WTC11 (cell line): ENCODE results near the gene MED23. TPM values are rescaled to one million over a fixed set of nuclear protein-coding genes. Genes with fewer than 3 reads are reported as not detected.
A peak's percentile ranks its signal among the peaks of the same experiment; 100 is the strongest.

Source experiments
- ATAC-seq: fragments of 200-7000 bp; cut with Tn5 transposase; 2 replicates; pipeline ENCODE4 v1.10.0; 2021; ENCODE audit warnings: mild to moderate bottlenecking, moderate library complexity
- Bru-seq: library from RNA; stranded (reverse); fragments of 400-500 nt; gene quantifications from one replicate; lab custom pipeline; 2021; lab: Mats Ljungman, UMichigan
- CTCF ChIA-PET: fragments of 300-600 bp; sonication (Branson Sonifier 250); formaldehyde crosslinking; loops from one replicate; lab custom pipeline; 2021; ENCODE audit warnings: antibody characterized with exemption; lab: Charles Lee
- POLR2A ChIA-PET: fragments of 350-600 bp; sonication (Branson Sonifier 250); formaldehyde crosslinking; loops from one replicate; lab custom pipeline; 2021; ENCODE audit warnings: antibody characterized with exemption; lab: Charles Lee
- DNase-seq: peaks from one replicate; pipeline ENCODE4 v3.0.0; 2021; ENCODE audit warnings: low spot score
- H3K27ac Mint-ChIP-seq: 2 replicates; pipeline ENCODE4 v1.8.0; 2021; ENCODE audit warnings: mixed read lengths
- H3K27me3 Mint-ChIP-seq: 2 replicates; pipeline ENCODE4 v1.8.0; 2021; ENCODE audit warnings: low read depth, mild to moderate bottlenecking, moderate library complexity, mixed read lengths
- H3K36me3 Mint-ChIP-seq: 2 replicates; pipeline ENCODE4 v1.8.0; 2021; ENCODE audit warnings: mixed read lengths
- H3K4me1 Mint-ChIP-seq: 2 replicates; pipeline ENCODE4 v1.8.0; 2022; ENCODE audit warnings: mixed read lengths
- H3K4me3 Mint-ChIP-seq: 2 replicates; pipeline ENCODE4 v1.8.0; 2021; ENCODE audit warnings: mild to moderate bottlenecking, moderate library complexity, mixed read lengths
- H3K9me3 Mint-ChIP-seq: 2 replicates; pipeline ENCODE4 v1.8.0; 2021; ENCODE audit warnings: mixed read lengths
- CREM ChIP-seq: sonication (generic); formaldehyde crosslinking; IDR thresholded peaks from 2 replicates; pipeline ENCODE4 v1.8.1; 2022; ENCODE audit warnings: mild to moderate bottlenecking, missing genetic modification reagents, moderate library complexity
- ELF4 ChIP-seq: sonication (generic); formaldehyde crosslinking; IDR thresholded peaks from 2 replicates; pipeline ENCODE4 v1.8.1; 2022; ENCODE audit warnings: low read depth, mild to moderate bottlenecking, moderate library complexity, missing genetic modification reagents
- ESRRA ChIP-seq: sonication (generic); formaldehyde crosslinking; IDR thresholded peaks from 2 replicates; pipeline ENCODE4 v1.8.1; 2022; ENCODE audit warnings: mild to moderate bottlenecking, missing genetic modification reagents, borderline replicate concordance
- GTF2I ChIP-seq: fragments of 250-450 bp; sonication (Bioruptor Pico); conservative IDR thresholded peaks from 2 replicates; pipeline ENCODE4 v1.4.0; 2021; ENCODE audit warnings: mild to moderate bottlenecking
- HMGA2 ChIP-seq: fragments of 250-450 bp; sonication (Bioruptor Pico); IDR thresholded peaks from 2 replicates; pipeline ENCODE4 v1.4.0; 2021; ENCODE audit warnings: mild to moderate bottlenecking, moderate library complexity
- MYBL2 ChIP-seq: sonication (generic); formaldehyde crosslinking; IDR thresholded peaks from 2 replicates; pipeline ENCODE4 v1.8.1; 2023; ENCODE audit warnings: mild to moderate bottlenecking, moderate library complexity, missing genetic modification reagents
- TEAD1 ChIP-seq: sonication (generic); formaldehyde crosslinking; IDR thresholded peaks from 2 replicates; pipeline ENCODE4 v1.8.0; 2022; ENCODE audit warnings: mild to moderate bottlenecking, missing genetic modification reagents
- ZBTB21 ChIP-seq: sonication (generic); formaldehyde crosslinking; IDR thresholded peaks from 2 replicates; pipeline ENCODE4 v1.8.1; 2023; ENCODE audit warnings: mild to moderate bottlenecking, missing genetic modification reagents, borderline replicate concordance
- ZNF317 ChIP-seq: sonication (generic); formaldehyde crosslinking; IDR thresholded peaks from 2 replicates; pipeline ENCODE4 v1.8.1; 2023; ENCODE audit warnings: low read depth, mild to moderate bottlenecking, moderate library complexity, missing genetic modification reagents, borderline replicate concordance
- long read RNA-seq, 3 experiments: library from RNA in 1 of 3; library from capped mRNA in 1 of 3; library from polyadenylated mRNA in 1 of 3; unstranded in 2 of 3; stranded (forward) in 1 of 3; transcript quantifications; one replicate each; pipeline ENCODE4 v2.0.0, GENCODE V29; 2021
- total RNA-seq: library from RNA; stranded (reverse); gene quantifications from 3 replicates; pipeline ENCODE4 v1.2.3, GENCODE V29; 2021
- TF ChIP-seq, protein P1 (sequence below): fragments of 250-450 bp; sonication (Bioruptor Pico); IDR thresholded peaks from 2 replicates; pipeline ENCODE4 v1.8.0; 2021; ENCODE audit warnings: mild to moderate bottlenecking
- TF ChIP-seq, protein P2 (sequence below): fragments of 250-450 bp; sonication (Bioruptor Pico); IDR thresholded peaks from 2 replicates; pipeline ENCODE4 v2.1.2; 2022; ENCODE audit warnings: mild to moderate bottlenecking, moderate library complexity
- TF ChIP-seq, protein P3 (sequence below): sonication (generic); formaldehyde crosslinking; IDR thresholded peaks from 2 replicates; pipeline ENCODE4 v1.8.1; 2023; ENCODE audit warnings: mild to moderate bottlenecking, missing genetic modification reagents, moderate library complexity
- TF ChIP-seq, protein P4 (sequence below): sonication (generic); formaldehyde crosslinking; IDR thresholded peaks from 2 replicates; pipeline ENCODE4 v1.8.1; 2022; ENCODE audit warnings: mild to moderate bottlenecking, missing genetic modification reagents, moderate library complexity, borderline replicate concordance
- TF ChIP-seq, protein P5 (sequence below): sonication (generic); formaldehyde crosslinking; IDR thresholded peaks from 2 replicates; pipeline ENCODE4 v1.8.0; 2022; ENCODE audit warnings: missing genetic modification reagents
- TF ChIP-seq, protein P6 (sequence below): sonication (generic); formaldehyde crosslinking; IDR thresholded peaks from 2 replicates; pipeline ENCODE4 v1.8.1; 2023; ENCODE audit warnings: mild to moderate bottlenecking, moderate library complexity, missing genetic modification reagents

Gene MED23, protein sequence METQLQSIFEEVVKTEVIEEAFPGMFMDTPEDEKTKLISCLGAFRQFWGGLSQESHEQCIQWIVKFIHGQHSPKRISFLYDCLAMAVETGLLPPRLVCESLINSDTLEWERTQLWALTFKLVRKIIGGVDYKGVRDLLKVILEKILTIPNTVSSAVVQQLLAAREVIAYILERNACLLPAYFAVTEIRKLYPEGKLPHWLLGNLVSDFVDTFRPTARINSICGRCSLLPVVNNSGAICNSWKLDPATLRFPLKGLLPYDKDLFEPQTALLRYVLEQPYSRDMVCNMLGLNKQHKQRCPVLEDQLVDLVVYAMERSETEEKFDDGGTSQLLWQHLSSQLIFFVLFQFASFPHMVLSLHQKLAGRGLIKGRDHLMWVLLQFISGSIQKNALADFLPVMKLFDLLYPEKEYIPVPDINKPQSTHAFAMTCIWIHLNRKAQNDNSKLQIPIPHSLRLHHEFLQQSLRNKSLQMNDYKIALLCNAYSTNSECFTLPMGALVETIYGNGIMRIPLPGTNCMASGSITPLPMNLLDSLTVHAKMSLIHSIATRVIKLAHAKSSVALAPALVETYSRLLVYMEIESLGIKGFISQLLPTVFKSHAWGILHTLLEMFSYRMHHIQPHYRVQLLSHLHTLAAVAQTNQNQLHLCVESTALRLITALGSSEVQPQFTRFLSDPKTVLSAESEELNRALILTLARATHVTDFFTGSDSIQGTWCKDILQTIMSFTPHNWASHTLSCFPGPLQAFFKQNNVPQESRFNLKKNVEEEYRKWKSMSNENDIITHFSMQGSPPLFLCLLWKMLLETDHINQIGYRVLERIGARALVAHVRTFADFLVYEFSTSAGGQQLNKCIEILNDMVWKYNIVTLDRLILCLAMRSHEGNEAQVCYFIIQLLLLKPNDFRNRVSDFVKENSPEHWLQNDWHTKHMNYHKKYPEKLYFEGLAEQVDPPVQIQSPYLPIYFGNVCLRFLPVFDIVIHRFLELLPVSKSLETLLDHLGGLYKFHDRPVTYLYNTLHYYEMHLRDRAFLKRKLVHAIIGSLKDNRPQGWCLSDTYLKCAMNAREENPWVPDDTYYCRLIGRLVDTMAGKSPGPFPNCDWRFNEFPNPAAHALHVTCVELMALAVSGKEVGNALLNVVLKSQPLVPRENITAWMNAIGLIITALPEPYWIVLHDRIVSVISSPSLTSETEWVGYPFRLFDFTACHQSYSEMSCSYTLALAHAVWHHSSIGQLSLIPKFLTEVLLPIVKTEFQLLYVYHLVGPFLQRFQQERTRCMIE (N-terminal part only)
- total RNA-seq = 18.0 to 19.0 TPM (median 18.3 TPM) in 3 replicates
- percentile 78 among the genes with signal in this experiment for Bru-seq, nascent RNA
- long read RNA-seq, experiment 1, full-length matches to known transcripts = 43 of 84 reads
- long read RNA-seq, experiment 1, partial matches to known transcripts = 14 of 84 reads
- long read RNA-seq, experiment 1, other reads (novel, unspliced or antisense) = 27 of 84 reads
- long read RNA-seq, experiment 2, full-length matches to known transcripts = 7 of 25 reads
- long read RNA-seq, experiment 2, partial matches to known transcripts = 10 of 25 reads
- long read RNA-seq, experiment 2, other reads (novel, unspliced or antisense) = 8 of 25 reads
- long read RNA-seq, experiment 3, partial matches to known transcripts = 1 of 2 reads
- long read RNA-seq, experiment 3, other reads (novel, unspliced or antisense) = 1 of 2 reads

DNA sequence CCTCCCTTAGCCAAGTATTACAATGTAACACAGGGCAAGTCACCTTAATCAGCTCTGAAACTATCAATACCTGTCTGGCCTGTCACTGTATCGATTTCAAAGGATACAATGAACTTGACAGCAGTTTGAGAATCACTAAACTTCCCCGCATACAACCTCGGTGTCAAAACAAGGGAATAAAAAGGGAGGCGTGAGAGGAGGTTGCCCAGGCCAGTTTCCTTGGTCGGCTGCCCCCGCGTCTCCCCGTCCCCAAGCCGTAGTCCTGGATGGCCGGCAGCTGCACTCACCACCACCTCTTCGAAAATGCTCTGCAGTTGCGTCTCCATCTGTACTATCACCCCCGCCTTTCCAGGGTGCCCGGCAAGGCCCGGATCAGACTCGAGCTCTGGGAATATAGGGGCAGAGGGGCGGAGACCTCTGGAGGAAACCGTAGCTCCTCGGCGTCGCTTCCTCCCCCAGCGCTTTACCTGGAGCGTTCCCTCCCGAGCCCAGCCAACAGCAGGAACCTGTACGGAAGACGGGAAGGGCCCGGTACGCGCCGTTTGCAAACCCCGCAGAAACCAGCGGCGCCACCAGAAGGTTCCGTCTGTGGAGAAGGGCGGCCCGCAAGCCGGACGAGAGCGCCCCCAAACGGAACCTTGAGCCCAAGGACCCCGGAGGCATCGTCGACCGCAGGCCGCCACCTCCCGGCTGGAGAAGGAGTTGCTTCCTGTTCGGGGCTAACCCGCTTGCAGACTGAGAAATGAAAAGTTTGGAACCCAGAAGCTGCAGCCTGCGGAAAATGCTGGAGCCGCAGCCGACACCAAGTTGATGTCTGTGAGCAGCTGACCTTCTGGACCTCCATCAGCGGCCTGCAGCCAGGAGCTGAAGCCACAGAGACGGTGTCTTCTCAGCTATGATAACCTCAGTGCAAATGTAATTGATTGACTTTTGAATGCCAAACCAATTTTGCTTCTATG lies at the start of gene MED23:
Gene MED23, minus strand, starts transcription at position 519 of the 959 bp plus-strand sequence. Its CDS starts 193 bp downstream, at position 326.
- peak; percentile 98 for DNase-seq
- Mint-ChIP-seq H3K36me3 (peaks cover 3% of the 10 kb centered on the region; the same call in 1 of the 2 replicates), H3K4me3 (peak within 1 kb of the TSS; percentile 98), H3K27ac (peak within 1 kb of the TSS; percentile 99), H3K4me1 (peaks cover 13% of the 10 kb centered on the region), H3K9me3 (no peaks in the 10 kb centered on the region), H3K27me3 (peaks cover 22% of the 10 kb centered on the region)
- ChIA-PET CTCF (interaction anchor here (0.6 to 2.3 kb wide), 79 partner anchors 9 to 1032 kb away, joined by 3 to 57 read pairs (median 5); partner anchors contain the start of genes ARG1, ENPP3 and EPB41L2), POLR2A (interaction anchor here (0.6 to 1.4 kb wide), 4 partner anchors 11 to 323 kb away, joined by 3 to 4 read pairs (median 4); partner anchors contain the start of gene CCN2)
- peak; percentile 98 for ATAC-seq
- TF ChIP-seq, protein P1, sequence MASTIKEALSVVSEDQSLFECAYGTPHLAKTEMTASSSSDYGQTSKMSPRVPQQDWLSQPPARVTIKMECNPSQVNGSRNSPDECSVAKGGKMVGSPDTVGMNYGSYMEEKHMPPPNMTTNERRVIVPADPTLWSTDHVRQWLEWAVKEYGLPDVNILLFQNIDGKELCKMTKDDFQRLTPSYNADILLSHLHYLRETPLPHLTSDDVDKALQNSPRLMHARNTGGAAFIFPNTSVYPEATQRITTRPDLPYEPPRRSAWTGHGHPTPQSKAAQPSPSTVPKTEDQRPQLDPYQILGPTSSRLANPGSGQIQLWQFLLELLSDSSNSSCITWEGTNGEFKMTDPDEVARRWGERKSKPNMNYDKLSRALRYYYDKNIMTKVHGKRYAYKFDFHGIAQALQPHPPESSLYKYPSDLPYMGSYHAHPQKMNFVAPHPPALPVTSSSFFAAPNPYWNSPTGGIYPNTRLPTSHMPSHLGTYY (CRISPR knock-in tag) = peak; percentile 86; the same call in 1 of the 2 replicates
- TF ChIP-seq, protein P2, sequence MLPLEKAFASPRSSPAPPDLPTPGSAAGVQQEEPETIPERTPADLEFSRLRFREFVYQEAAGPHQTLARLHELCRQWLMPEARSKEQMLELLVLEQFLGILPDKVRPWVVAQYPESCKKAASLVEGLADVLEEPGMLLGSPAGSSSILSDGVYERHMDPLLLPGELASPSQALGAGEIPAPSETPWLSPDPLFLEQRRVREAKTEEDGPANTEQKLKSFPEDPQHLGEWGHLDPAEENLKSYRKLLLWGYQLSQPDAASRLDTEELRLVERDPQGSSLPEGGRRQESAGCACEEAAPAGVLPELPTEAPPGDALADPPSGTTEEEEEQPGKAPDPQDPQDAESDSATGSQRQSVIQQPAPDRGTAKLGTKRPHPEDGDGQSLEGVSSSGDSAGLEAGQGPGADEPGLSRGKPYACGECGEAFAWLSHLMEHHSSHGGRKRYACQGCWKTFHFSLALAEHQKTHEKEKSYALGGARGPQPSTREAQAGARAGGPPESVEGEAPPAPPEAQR = 0 out of 2 replicates have a peak, but pooled peaks have one; percentile 40
- TF ChIP-seq, protein P3, sequence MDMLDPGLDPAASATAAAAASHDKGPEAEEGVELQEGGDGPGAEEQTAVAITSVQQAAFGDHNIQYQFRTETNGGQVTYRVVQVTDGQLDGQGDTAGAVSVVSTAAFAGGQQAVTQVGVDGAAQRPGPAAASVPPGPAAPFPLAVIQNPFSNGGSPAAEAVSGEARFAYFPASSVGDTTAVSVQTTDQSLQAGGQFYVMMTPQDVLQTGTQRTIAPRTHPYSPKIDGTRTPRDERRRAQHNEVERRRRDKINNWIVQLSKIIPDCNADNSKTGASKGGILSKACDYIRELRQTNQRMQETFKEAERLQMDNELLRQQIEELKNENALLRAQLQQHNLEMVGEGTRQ (CRISPR knock-in tag) = peak; percentile 18; the same call in 1 of the 2 replicates
- TF ChIP-seq ELF4 (CRISPR knock-in tag) (no peak), CREM (peak; percentile 90), HMGA2 (CRISPR knock-in tag) (0 out of 2 replicates have a peak, but pooled peaks have one; percentile 22), ZBTB21 (peak; percentile 77), MYBL2 (CRISPR knock-in tag) (peak; percentile 60; the same call in 1 of the 2 replicates), GTF2I (CRISPR knock-in tag) (no peak), ESRRA (0 out of 2 replicates have a peak, but pooled peaks have one; percentile 45), TEAD1 (peak; percentile 97), ZNF317 (0 out of 2 replicates have a peak, but pooled peaks have one; percentile 56)
- TF ChIP-seq, protein P4, sequence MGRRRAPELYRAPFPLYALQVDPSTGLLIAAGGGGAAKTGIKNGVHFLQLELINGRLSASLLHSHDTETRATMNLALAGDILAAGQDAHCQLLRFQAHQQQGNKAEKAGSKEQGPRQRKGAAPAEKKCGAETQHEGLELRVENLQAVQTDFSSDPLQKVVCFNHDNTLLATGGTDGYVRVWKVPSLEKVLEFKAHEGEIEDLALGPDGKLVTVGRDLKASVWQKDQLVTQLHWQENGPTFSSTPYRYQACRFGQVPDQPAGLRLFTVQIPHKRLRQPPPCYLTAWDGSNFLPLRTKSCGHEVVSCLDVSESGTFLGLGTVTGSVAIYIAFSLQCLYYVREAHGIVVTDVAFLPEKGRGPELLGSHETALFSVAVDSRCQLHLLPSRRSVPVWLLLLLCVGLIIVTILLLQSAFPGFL = 0 out of 2 replicates have a peak, but pooled peaks have one; percentile 84
- TF ChIP-seq, protein P5, sequence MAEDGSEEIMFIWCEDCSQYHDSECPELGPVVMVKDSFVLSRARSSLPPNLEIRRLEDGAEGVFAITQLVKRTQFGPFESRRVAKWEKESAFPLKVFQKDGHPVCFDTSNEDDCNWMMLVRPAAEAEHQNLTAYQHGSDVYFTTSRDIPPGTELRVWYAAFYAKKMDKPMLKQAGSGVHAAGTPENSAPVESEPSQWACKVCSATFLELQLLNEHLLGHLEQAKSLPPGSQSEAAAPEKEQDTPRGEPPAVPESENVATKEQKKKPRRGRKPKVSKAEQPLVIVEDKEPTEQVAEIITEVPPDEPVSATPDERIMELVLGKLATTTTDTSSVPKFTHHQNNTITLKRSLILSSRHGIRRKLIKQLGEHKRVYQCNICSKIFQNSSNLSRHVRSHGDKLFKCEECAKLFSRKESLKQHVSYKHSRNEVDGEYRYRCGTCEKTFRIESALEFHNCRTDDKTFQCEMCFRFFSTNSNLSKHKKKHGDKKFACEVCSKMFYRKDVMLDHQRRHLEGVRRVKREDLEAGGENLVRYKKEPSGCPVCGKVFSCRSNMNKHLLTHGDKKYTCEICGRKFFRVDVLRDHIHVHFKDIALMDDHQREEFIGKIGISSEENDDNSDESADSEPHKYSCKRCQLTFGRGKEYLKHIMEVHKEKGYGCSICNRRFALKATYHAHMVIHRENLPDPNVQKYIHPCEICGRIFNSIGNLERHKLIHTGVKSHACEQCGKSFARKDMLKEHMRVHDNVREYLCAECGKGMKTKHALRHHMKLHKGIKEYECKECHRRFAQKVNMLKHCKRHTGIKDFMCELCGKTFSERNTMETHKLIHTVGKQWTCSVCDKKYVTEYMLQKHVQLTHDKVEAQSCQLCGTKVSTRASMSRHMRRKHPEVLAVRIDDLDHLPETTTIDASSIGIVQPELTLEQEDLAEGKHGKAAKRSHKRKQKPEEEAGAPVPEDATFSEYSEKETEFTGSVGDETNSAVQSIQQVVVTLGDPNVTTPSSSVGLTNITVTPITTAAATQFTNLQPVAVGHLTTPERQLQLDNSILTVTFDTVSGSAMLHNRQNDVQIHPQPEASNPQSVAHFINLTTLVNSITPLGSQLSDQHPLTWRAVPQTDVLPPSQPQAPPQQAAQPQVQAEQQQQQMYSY = peak; percentile 54; the same call in 1 of the 2 replicates
- TF ChIP-seq, protein P6, sequence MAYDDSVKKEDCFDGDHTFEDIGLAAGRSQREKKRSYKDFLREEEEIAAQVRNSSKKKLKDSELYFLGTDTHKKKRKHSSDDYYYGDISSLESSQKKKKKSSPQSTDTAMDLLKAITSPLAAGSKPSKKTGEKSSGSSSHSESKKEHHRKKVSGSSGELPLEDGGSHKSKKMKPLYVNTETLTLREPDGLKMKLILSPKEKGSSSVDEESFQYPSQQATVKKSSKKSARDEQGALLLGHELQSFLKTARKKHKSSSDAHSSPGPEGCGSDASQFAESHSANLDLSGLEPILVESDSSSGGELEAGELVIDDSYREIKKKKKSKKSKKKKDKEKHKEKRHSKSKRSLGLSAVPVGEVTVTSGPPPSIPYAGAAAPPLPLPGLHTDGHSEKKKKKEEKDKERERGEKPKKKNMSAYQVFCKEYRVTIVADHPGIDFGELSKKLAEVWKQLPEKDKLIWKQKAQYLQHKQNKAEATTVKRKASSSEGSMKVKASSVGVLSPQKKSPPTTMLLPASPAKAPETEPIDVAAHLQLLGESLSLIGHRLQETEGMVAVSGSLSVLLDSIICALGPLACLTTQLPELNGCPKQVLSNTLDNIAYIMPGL = peak; percentile 97
